ENCODE data around the gene ZNF740.

- TF ChIP-seq, protein P1, sequence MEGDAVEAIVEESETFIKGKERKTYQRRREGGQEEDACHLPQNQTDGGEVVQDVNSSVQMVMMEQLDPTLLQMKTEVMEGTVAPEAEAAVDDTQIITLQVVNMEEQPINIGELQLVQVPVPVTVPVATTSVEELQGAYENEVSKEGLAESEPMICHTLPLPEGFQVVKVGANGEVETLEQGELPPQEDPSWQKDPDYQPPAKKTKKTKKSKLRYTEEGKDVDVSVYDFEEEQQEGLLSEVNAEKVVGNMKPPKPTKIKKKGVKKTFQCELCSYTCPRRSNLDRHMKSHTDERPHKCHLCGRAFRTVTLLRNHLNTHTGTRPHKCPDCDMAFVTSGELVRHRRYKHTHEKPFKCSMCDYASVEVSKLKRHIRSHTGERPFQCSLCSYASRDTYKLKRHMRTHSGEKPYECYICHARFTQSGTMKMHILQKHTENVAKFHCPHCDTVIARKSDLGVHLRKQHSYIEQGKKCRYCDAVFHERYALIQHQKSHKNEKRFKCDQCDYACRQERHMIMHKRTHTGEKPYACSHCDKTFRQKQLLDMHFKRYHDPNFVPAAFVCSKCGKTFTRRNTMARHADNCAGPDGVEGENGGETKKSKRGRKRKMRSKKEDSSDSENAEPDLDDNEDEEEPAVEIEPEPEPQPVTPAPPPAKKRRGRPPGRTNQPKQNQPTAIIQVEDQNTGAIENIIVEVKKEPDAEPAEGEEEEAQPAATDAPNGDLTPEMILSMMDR (IDR thresholded peaks at IDR 0.05; ENCODE audit: control extremely low read depth in 1 of 3, insufficient read depth in 1 of 3, low read depth in 1 of 3, low read length in 3 of 3), result no peak
- TF ChIP-seq POLR2A (IDR thresholded peaks at IDR 0.05; ENCODE audit: control extremely low read depth in 1 of 2, low read depth in 2 of 2, low read length in 2 of 2) (no peak), FOSL1 (IDR thresholded peaks at IDR 0.05; ENCODE audit: insufficient read depth, low read depth, low read length) (no peak), SP1 (IDR thresholded peaks at IDR 0.05; ENCODE audit: low read depth, low read length) (no peak), CTBP2 (IDR thresholded peaks at IDR 0.05; ENCODE audit: borderline replicate concordance, insufficient read depth, insufficient read length, low read length) (no peak), RAD21 (IDR thresholded peaks at IDR 0.05 in 1 of 2, conservative IDR thresholded peaks at IDR 0.05 in 1 of 2; ENCODE audit: low read depth in 2 of 2, low read length in 2 of 2) (no peak), ZNF274 (IDR thresholded peaks at IDR 0.05; ENCODE audit: borderline replicate concordance, extremely low read depth, low read length) (no peak), PHF8 (conservative IDR thresholded peaks at IDR 0.05; ENCODE audit: low read depth, low read length) (no peak), EZH2 (IDR thresholded peaks at IDR 0.05; ENCODE audit: low read depth, low read length, severe bottlenecking) (no peak), EP300 (IDR thresholded peaks at IDR 0.05; ENCODE audit: borderline replicate concordance in 1 of 2, low read depth in 2 of 2, low read length in 2 of 2) (no peak)
- TF ChIP-seq, protein P2, sequence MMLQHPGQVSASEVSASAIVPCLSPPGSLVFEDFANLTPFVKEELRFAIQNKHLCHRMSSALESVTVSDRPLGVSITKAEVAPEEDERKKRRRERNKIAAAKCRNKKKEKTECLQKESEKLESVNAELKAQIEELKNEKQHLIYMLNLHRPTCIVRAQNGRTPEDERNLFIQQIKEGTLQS (IDR thresholded peaks at IDR 0.05; ENCODE audit: insufficient read depth, low read depth, low read length), result no peak
These were observed 12.1 kb downstream of the ZNF740 start for GRCh38 chr12:53192531-53193021.
